AG09319 (cell line): ENCODE data around the gene DUSP19.
A peak's percentile ranks its signal among the peaks of the same experiment; 100 is the strongest.

ENCODE experiments used
- DNase-seq: peaks from one replicate; pipeline ENCODE4 v3.0.0-alpha.2; 2010; ENCODE audit warnings: low read depth; ENCODE audit errors: extremely low read depth
- CTCF ChIP-seq: IDR thresholded peaks from 2 replicates; pipeline ENCODE4 v1.5.1; 2011; ENCODE audit warnings: low read depth, mild to moderate bottlenecking, inconsistent platforms, low read length, moderate library complexity

Gene DUSP19

GRCh38 chr2:183091318-183091953, 12.9 kb downstream of the DUSP19 start:
- DNase-seq, result no peak
- TF ChIP-seq CTCF, result no peak

GRCh38 chr2:183091954-183092345, 13.4 kb downstream of the DUSP19 start:
- no peak for TF ChIP-seq CTCF
- DNase-seq, result no peak

GRCh38 chr2:183093857-183094657, 15.5 kb downstream of the DUSP19 start:
- peak; percentile 5; the same call in 1 of the 2 replicates for TF ChIP-seq CTCF
- no peak for DNase-seq

- no peak for TF ChIP-seq CTCF
- no peak for DNase-seq
Measured at GRCh38 chr2:183105402-183106134, 27.0 kb downstream of the DUSP19 start.

GRCh38 chr2:183112577-183112976, 34.0 kb downstream of the DUSP19 start:
- no peak for DNase-seq
- TF ChIP-seq CTCF, result no peak

GRCh38 chr2:183113630-183114029, 35.1 kb downstream of the DUSP19 start:
- DNase-seq, result no peak
- TF ChIP-seq CTCF, result no peak

GRCh38 chr2:183117226-183117625, 38.7 kb downstream of the DUSP19 start:
- TF ChIP-seq CTCF, result no peak
- no peak for DNase-seq
